Karpas-422 (cell line): ENCODE results near the gene CHI3L1. TPM values are rescaled to one million over a fixed set of nuclear protein-coding genes. Genes with fewer than 3 reads are reported as not detected.

ENCODE experiments used
- DNase-seq: peaks from one replicate; pipeline ENCODE4 v3.0.0-alpha.2; 2015
- H2AFZ ChIP-seq: fragments of 200-600 bp; sonication (generic); 2 replicates; pipeline ENCODE4 v1.6.1; 2014; ENCODE audit warnings: antibody characterized with exemption, low read length, mixed read lengths
- H3K27ac ChIP-seq: fragments of 200-600 bp; sonication (generic); 2 replicates; pipeline ENCODE4 v1.5.1; 2014; ENCODE audit warnings: mild to moderate bottlenecking, low read length, moderate library complexity
- H3K27me3 ChIP-seq: fragments of 200-600 bp; sonication (generic); 2 replicates; pipeline ENCODE4 v1.6.1; 2014; ENCODE audit warnings: low read length, mixed read lengths
- H3K36me3 ChIP-seq: fragments of 200-600 bp; sonication (generic); 2 replicates; pipeline ENCODE4 v1.6.1; 2014; ENCODE audit warnings: low read length, mixed read lengths; ENCODE audit not compliant: insufficient read depth
- H3K4me1 ChIP-seq: fragments of 200-600 bp; sonication (generic); 2 replicates; pipeline ENCODE4 v1.6.1; 2014; ENCODE audit warnings: mild to moderate bottlenecking, low read length, mixed read lengths
- H3K4me2 ChIP-seq: fragments of 200-600 bp; sonication (generic); 2 replicates; pipeline ENCODE4 v1.6.1; 2014; ENCODE audit warnings: low read length, low read depth, mild to moderate bottlenecking; ENCODE audit not compliant: poor library complexity, severe bottlenecking
- H3K4me3 ChIP-seq: fragments of 200-600 bp; sonication (generic); 2 replicates; pipeline ENCODE4 v1.5.1; 2014; ENCODE audit warnings: mild to moderate bottlenecking, antibody characterized with exemption, low read length, mixed read lengths
- H3K79me2 ChIP-seq: fragments of 200-600 bp; sonication (generic); 2 replicates; pipeline ENCODE4 v1.6.1; 2014; ENCODE audit warnings: mild to moderate bottlenecking, low read length, mixed read lengths
- H3K9ac ChIP-seq: fragments of 200-600 bp; sonication (generic); 2 replicates; pipeline ENCODE4 v1.6.0; 2014; ENCODE audit warnings: low read length
- H3K9me2 ChIP-seq: fragments of 200-600 bp; sonication (generic), shearing (Covaris generic); replicated peaks from 2 replicates; pipeline ENCODE4 v1.6.0; 2014; ENCODE audit warnings: mild to moderate bottlenecking, low read length, moderate library complexity; ENCODE audit not compliant: insufficient read depth
- H3K9me3 ChIP-seq: fragments of 300-700, 200-600 bp; sonication (generic); 2 replicates; pipeline ENCODE4 v1.6.1; 2014; ENCODE audit warnings: low read length, mixed read lengths
- H4K20me1 ChIP-seq: fragments of 200-600 bp; sonication (generic); 2 replicates; pipeline ENCODE4 v1.6.1; 2014; ENCODE audit warnings: mild to moderate bottlenecking, antibody characterized with exemption, low read length, low read depth; ENCODE audit not compliant: insufficient read depth
- total RNA-seq: library from RNA; depleted of rRNA; stranded (reverse); fragments of >200 nt; shearing (Covaris generic); gene quantifications from 2 replicates; pipeline ENCODE4 v1.2.3, GENCODE V29; 2014; ENCODE audit warnings: low replicate concordance

Gene CHI3L1
- total RNA-seq, 1 experiment from 2014 or later = 10.1 TPM

DNA sequence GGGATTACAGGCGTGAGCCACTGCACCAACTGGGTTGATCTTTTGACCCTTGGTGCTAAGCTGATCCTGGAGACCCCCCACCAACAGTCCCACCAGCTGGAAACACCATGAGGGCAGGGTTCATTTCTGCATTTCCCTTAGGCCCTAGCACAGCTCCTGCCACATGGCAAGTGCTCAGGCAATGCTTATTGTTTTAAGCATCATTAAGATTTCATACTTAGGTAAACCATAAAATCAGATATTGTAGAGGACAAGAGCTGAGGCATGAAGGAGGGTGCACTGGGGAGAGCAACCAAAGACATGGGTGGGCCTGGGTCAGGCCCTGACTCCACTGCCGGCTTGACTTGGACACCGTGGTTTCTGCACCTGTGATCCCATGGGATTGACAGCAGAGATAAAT lies 25.3 kb upstream of the CHI3L1 start:
- no peaks in the 10 kb centered on the region for H3K36me3 ChIP-seq
- peaks cover 29% of the 10 kb centered on the region for H3K4me1 ChIP-seq
- DNase-seq = no peak
- H3K4me3 ChIP-seq = no peak overlapping the region
- no peak overlapping the region for H3K4me2 ChIP-seq
- no peaks in the 10 kb centered on the region for H3K9me2 ChIP-seq
- no peaks in the 10 kb centered on the region for H3K79me2 ChIP-seq
- no peaks in the 10 kb centered on the region; the same call in 1 of the 2 replicates for H4K20me1 ChIP-seq
- no peak overlapping the region for H2AFZ ChIP-seq
- H3K27me3 ChIP-seq = no peaks in the 10 kb centered on the region
- H3K9ac ChIP-seq = no peak overlapping the region
- H3K27ac ChIP-seq = no peak overlapping the region
- H3K9me3 ChIP-seq = no peaks in the 10 kb centered on the region

DNA sequence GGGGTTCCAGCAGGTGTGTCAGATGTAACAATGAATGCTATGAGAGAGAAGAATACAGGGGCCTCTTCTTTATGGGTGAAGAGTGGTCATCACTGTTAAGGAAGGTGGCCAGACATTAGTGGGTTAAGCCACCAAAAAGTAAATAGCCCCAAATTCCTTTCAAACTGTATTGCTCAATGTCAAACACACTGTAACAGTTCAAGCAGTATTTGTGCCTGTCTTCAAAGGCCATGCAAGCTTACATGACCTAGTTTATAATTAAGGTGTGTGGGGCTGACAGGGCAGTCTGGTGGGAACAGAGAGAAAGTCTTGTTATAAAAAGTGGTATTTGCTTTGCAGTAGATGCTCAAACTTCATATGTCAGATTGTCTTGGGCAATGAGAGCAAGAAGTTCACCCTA lies 24.5 kb upstream of the CHI3L1 start:
- H3K9me3 ChIP-seq = no peaks in the 10 kb centered on the region
- no peaks in the 10 kb centered on the region for H4K20me1 ChIP-seq
- no peak overlapping the region for H3K27ac ChIP-seq
- no peaks in the 10 kb centered on the region for H3K36me3 ChIP-seq
- peaks cover 23% of the 10 kb centered on the region for H3K4me1 ChIP-seq
- DNase-seq = no peak
- no peaks in the 10 kb centered on the region for H3K27me3 ChIP-seq
- H3K9ac ChIP-seq = no peak overlapping the region
- no peak overlapping the region for H3K4me3 ChIP-seq
- H3K4me2 ChIP-seq = no peak overlapping the region
- H3K9me2 ChIP-seq = no peaks in the 10 kb centered on the region
- no peak overlapping the region for H2AFZ ChIP-seq
- H3K79me2 ChIP-seq = no peaks in the 10 kb centered on the region

DNA sequence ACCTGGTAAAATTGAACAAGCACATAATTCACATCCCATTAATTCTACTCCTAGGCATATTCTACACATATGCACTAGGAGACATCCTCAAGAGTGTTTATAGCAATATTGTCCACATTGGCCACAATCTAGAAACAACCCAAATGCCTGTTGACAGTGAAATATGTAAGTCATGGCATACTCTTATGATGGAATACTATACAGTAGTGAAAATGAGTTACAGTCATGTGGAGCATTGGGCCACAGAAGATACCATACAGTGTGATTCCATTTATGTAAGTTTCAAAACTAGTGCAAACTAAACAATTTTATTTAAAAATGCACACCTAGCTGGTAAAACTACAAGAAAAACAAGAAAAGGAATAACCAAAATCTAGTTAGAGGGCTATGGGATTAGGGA lies 23.8 kb upstream of the CHI3L1 start:
- H3K9me3 ChIP-seq = no peaks in the 10 kb centered on the region

DNA sequence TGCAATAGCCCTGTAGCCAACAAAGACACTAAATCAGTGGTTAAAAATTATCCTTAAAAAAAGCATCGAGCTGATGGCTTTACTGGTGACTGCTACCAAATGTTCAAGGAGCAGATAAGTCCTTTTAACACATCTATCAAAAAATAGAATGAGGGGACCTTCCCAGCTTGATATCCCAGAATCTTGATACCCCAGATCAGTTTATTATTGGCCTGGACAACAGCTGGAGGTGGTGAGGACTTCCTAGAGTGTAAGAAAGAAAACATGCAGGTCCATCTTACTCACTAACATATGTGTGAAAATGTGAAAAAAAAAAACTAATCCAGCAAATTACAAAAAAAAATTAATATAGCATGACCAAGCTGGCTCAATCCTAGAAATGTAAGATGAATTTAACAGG lies 21.7 kb upstream of the CHI3L1 start:
- no peaks in the 10 kb centered on the region for H4K20me1 ChIP-seq
- no peak for DNase-seq

More for the DNA sequence above, 23.8 kb upstream of the CHI3L1 start:
- no peaks in the 10 kb centered on the region for H3K9me2 ChIP-seq
- H3K27ac ChIP-seq = no peak overlapping the region
- no peak overlapping the region for H3K4me2 ChIP-seq
- no peak overlapping the region for H3K4me3 ChIP-seq
- DNase-seq = no peak
- H3K79me2 ChIP-seq = no peaks in the 10 kb centered on the region
- no peaks in the 10 kb centered on the region for H4K20me1 ChIP-seq
- H3K4me1 ChIP-seq = peaks cover 17% of the 10 kb centered on the region
- no peaks in the 10 kb centered on the region for H3K36me3 ChIP-seq
- no peak overlapping the region for H2AFZ ChIP-seq
- no peaks in the 10 kb centered on the region for H3K27me3 ChIP-seq
- H3K9ac ChIP-seq = no peak overlapping the region

DNA sequence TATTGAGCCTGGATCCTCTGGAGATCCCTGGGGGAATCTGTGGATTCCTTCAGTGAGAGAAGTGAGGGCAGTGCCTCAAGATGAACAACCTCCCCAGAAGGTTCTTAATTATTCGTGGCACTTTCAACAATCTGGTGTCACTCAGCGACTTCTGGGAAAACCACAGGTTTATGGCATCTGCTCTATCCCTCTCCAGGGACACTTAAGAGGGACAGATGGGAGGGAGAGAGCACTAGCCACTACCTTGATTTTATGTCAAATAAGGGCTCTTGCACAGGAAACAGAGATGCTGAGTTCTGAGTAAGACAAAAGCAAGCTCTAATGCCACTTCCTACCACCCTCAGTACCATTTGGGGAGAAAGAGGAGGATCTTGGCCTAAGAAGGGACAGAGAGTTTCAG lies 21.2 kb upstream of the CHI3L1 start:
- Histone ChIP-seq H3K36me3 (no peaks in the 10 kb centered on the region), H3K4me2 (no peak overlapping the region), H3K27ac (no peak overlapping the region), H3K9ac (no peak overlapping the region), H3K9me2 (no peaks in the 10 kb centered on the region), H4K20me1 (no peaks in the 10 kb centered on the region), H3K4me3 (no peak overlapping the region), H3K4me1 (peaks cover 9% of the 10 kb centered on the region), H3K9me3 (no peaks in the 10 kb centered on the region), H3K79me2 (no peaks in the 10 kb centered on the region), H2AFZ (no peak overlapping the region), H3K27me3 (no peaks in the 10 kb centered on the region)
- no peak for DNase-seq

More for the DNA sequence above, 21.7 kb upstream of the CHI3L1 start:
- Histone ChIP-seq H3K79me2 (no peaks in the 10 kb centered on the region), H3K9me2 (no peaks in the 10 kb centered on the region), H2AFZ (no peak overlapping the region), H3K9me3 (no peaks in the 10 kb centered on the region), H3K27ac (no peak overlapping the region), H3K27me3 (no peaks in the 10 kb centered on the region), H3K4me1 (peaks cover 9% of the 10 kb centered on the region), H3K36me3 (no peaks in the 10 kb centered on the region), H3K4me2 (no peak overlapping the region), H3K4me3 (no peak overlapping the region), H3K9ac (no peak overlapping the region)

DNA sequence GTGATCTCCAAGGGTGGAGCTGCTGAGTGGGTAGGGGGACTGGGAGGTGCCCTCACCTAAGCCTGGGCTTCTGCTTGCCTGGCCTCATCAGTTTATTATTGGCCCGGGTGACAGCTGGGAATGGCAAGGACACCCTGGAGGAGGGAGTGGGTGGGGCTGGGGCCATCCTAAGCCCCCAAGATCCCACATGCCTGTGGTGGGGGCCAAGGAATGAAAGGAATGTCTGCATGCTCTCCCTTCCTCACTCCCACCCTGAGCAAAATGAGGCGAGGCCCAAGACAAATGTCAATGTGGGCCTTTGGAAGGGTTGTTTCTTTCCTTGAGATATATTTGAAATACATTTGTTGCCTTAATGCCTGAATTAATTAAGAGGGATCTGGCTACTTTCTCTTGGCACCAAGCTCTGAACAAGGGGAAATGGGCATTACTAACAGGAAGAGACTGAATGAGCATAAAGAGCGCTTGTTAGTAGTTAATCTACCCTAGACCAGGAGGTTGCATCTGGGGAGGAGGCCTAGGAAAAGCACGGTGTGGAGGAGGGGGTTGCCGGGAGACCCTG lies 19.7 kb upstream of the CHI3L1 start:
- Histone ChIP-seq H3K36me3 (no peaks in the 10 kb centered on the region), H2AFZ (no peak overlapping the region), H3K9me2 (no peaks in the 10 kb centered on the region), H3K79me2 (no peaks in the 10 kb centered on the region), H3K4me3 (no peak overlapping the region), H3K27ac (no peak overlapping the region), H3K27me3 (no peaks in the 10 kb centered on the region), H3K4me2 (no peak overlapping the region), H3K9ac (no peak overlapping the region), H3K4me1 (peaks cover 6% of the 10 kb centered on the region; the same call in 1 of the 2 replicates), H4K20me1 (no peaks in the 10 kb centered on the region), H3K9me3 (no peaks in the 10 kb centered on the region)
- no peak for DNase-seq

DNA sequence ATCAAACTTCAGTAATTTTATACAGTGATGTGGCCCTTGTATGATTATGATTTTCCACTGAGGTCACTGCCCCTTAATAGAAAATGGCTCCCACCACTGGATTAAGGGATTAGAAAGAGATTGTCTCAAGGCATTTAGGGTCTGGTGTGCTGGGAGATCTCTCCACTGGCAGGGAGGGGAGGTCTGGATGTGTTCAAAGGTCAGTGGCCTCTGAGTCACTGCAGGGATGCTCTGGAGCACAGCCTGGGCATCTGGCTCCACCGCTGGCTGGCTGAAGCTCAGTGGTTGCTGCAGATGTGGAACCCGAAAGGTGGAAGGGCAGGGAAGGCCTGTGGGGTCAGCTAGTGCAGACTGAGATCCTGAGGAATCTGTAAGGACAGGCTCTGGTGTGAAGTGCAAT lies 18.3 kb upstream of the CHI3L1 start:
- no peaks in the 10 kb centered on the region for H4K20me1 ChIP-seq
- no peaks in the 10 kb centered on the region for H3K27me3 ChIP-seq
- no peaks in the 10 kb centered on the region for H3K79me2 ChIP-seq
- DNase-seq = no peak
- H2AFZ ChIP-seq = no peak overlapping the region
- no peaks in the 10 kb centered on the region for H3K36me3 ChIP-seq
- no peak overlapping the region for H3K4me2 ChIP-seq
- no peak overlapping the region for H3K27ac ChIP-seq
- H3K9me2 ChIP-seq = no peaks in the 10 kb centered on the region
- no peak overlapping the region for H3K9ac ChIP-seq
- H3K4me3 ChIP-seq = no peak overlapping the region
- no peaks in the 10 kb centered on the region for H3K9me3 ChIP-seq
- peaks cover 15% of the 10 kb centered on the region for H3K4me1 ChIP-seq

DNA sequence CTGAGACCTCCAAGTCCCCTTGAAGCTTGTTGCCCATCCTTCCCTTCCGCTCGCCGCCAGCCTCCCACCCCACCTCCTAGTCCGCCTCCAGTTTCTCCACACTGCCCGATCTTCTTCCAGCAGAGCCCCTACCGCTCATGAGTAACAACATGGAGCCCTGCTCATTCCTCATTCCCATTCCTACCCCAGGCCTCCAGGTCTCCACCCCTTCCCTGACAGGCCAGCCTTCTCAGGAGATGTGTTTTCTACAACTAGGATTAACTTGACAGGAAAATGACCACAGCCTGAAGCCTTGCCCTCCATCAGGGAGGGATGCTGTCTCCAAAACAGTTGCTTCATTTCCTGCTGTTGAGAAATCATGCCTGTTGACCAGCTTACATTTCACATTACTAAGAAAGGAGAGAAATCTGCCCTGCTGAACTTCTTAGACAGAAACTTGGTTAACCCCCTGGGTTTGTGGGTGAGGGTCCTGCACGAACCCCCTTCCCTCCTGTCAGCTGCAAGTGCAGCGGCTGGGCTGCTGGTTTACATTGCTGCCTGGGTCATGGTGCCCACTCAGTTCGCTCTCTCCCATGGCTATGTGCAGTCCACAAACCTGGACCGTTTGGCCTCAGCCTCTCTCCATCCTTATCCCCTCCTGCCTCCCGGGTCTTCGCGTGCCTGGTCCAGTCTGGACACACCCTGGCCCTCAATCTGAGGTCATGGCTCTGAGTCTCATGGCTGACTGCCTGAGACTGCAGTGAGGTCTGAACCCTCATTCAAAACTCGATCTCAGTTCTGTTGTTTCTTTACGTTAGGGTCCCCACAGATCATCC lies 16.1 kb upstream of the CHI3L1 start:
- no peak overlapping the region for H3K4me2 ChIP-seq
- H3K9me2 ChIP-seq = no peaks in the 10 kb centered on the region
- no peaks in the 10 kb centered on the region for H4K20me1 ChIP-seq
- H3K9me3 ChIP-seq = no peaks in the 10 kb centered on the region
- H3K79me2 ChIP-seq = no peaks in the 10 kb centered on the region
- 0 out of 2 replicates have a peak overlapping the region, but pooled peaks have one; percentile 63 for H2AFZ ChIP-seq
- no peak overlapping the region for H3K27ac ChIP-seq
- no peaks in the 10 kb centered on the region for H3K27me3 ChIP-seq
- peaks cover 12% of the 10 kb centered on the region for H3K4me1 ChIP-seq
- H3K9ac ChIP-seq = no peak overlapping the region
- H3K36me3 ChIP-seq = no peaks in the 10 kb centered on the region
- no peak for DNase-seq
- H3K4me3 ChIP-seq = no peak overlapping the region
